Heart left ventricle (tissue), 16 donors: ENCODE results near the gene ICAM2. TPM values are rescaled to one million over a fixed set of nuclear protein-coding genes. Genes with fewer than 3 reads are reported as not detected.

Experiments
- ATAC-seq, 4 donors: fragments of 200-7000 bp; cut with Tn5 transposase; one replicate each; pipeline ENCODE4 v1.9.1; 2020 to 2022; ENCODE audit warnings: moderate library complexity in 4 of 4, mild to moderate bottlenecking in 3 of 4, moderate number of reproducible peaks in 1 of 4
- DNase-seq, 5 donors: peaks; one replicate each; pipeline ENCODE4 v3.0.0-alpha.2; 2020
- H3K27ac ChIP-seq, 12 donors: fragments of 200-600 bp; sonication (generic) in 4 of 12; one replicate each; pipeline versions ENCODE4 v1.5.0 to v1.8.0; 2016 to 2022; ENCODE audit warnings: mild to moderate bottlenecking in 2 of 12
- H3K27me3 ChIP-seq, 9 donors: fragments of 200-600 bp; sonication (generic) in 2 of 9; one replicate each; pipeline versions ENCODE4 v1.5.1 to v1.8.0; 2016 to 2022; ENCODE audit warnings: mild to moderate bottlenecking in 3 of 9
- H3K36me3 ChIP-seq, 9 donors: fragments of 200-600 bp; sonication (generic) in 2 of 9; one replicate each; pipeline versions ENCODE4 v1.5.0 to v1.8.0; 2018 to 2022; ENCODE audit warnings: mild to moderate bottlenecking in 2 of 9
- H3K4me1 ChIP-seq, 12 donors: fragments of 200-600 bp; sonication (generic) in 4 of 12; one replicate each; pipeline versions ENCODE4 v1.5.0 to v1.8.0; 2016 to 2022; ENCODE audit warnings: mild to moderate bottlenecking in 3 of 12
- H3K4me3 ChIP-seq, 12 donors: fragments of 200-600 bp; sonication (generic) in 4 of 12; one replicate each; pipeline versions ENCODE4 v1.5.0 to v1.8.0; 2017 to 2022; ENCODE audit warnings: mild to moderate bottlenecking in 9 of 12, moderate library complexity in 4 of 12
- H3K9me3 ChIP-seq, 12 donors: fragments of 200-600 bp; sonication (generic) in 4 of 12; one replicate each; pipeline versions ENCODE4 v1.5.0 to v1.8.0; 2016 to 2022; ENCODE audit warnings: mild to moderate bottlenecking in 1 of 12
- CTCF ChIP-seq, 12 donors: fragments of 200-600 bp; sonication (generic) in 4 of 12; IDR thresholded peaks; one replicate each; pipeline versions ENCODE4 v1.5.0 to v1.8.0; 2018 to 2022; ENCODE audit warnings: antibody characterized with exemption in 12 of 12, mild to moderate bottlenecking in 5 of 12
- POLR2A ChIP-seq, 2 donors: fragments of 450-650 bp; IDR thresholded peaks; one replicate each; pipeline ENCODE4 v1.6.1; 2017; ENCODE audit warnings: antibody characterized with exemption in 2 of 2, mild to moderate bottlenecking in 2 of 2, moderate library complexity in 2 of 2
- WGBS, 4 donors: extraction: QIAGEN DNeasy Blood & Tissue Kit in 2 of 4; methylation state at CpG; one replicate each; pipeline versions ENCODE4 v1.1.5 to v1.1.7; 2013 to 2018; 5-methylcytosine and 5-hydroxymethylcytosine counted together
- intact Hi-C, 10 donors: fragments of 100-400 bp; cut with DNase I; formaldehyde crosslinking; loops; one replicate each; pipeline versions ENCODE4 v1.11.1 to v1.14.2; 2022
- long read RNA-seq, 3 donors: library from polyadenylated mRNA; unstranded; transcript quantifications; one replicate each; pipeline ENCODE4 v2.0.0, GENCODE V29; 2020 to 2021
- polyA plus RNA-seq, 2 donors: library from polyadenylated mRNA; stranded (reverse); fragments of 200-250 nt; gene quantifications; one replicate each; pipeline ENCODE4 v1.2.3, GENCODE V29; 2013
- total RNA-seq, 9 donors: library from RNA; depleted of rRNA in 2 of 9; stranded (reverse); fragments of >200 nt in 2 of 9; fragmentation: NEBNext Ultra II Directional in 3 of 9; extraction: Animal tissue kit (Norgen Biotek cat#: 25700) in 3 of 9; gene quantifications; one replicate each; pipeline versions ENCODE4 v1.1.0 to v1.2.4, GENCODE V29; 2016 to 2023
- donor health status: ischemic (EF 13 %, LVEDD 7.1; RV severe dilation, severe dysfunction).
- donor health status: healthy with polysubstance abuse.
- donor health status: DM: no; HTN: yes; CAD: no.
- donor health status: DM: no; HTN: no; CAD: no.
- donor health status: ischemic (EF 25% LVEDD 6.9; RV normal size, moderate dysfunction).
- donor health status: ischemic (EF 25% LVEDD 5.7; RV mildly dilated, moderate dysfunction).
- donor health status: healthy.
- donor health status: DM: yes; HTN: yes; CAD: no.
- donor health status: ischemic (EF 35%, LVEDD 5.7; RV mildly dilated, moderate dysfunction).
- donor health status: nonischemic (EF 11% LVEDD 7.7; RV severe dilation, severe dysfunction).
- donor health status: DM: yes; HTN: yes; CAD: no.
- donor health status: PGD.
- donor health status: ischemic (EF 29% LVEDD 5.4; RV normal size, mild dysfunction).
- donor health status: nonischemic (EF 23%, LVEDD 6.1; RV moderate dilation, normal function).

The ICAM2 gene
- total RNA-seq, result 100 to 1,000 TPM in 2 of 9 donors, 10 to 100 TPM in 7; 24.4 to 262 (median 33.0) TPM
- polyA plus RNA-seq, result 10 to 100 TPM; 61.0 to 64.1 TPM
- long read RNA-seq, donor 1, transcript ICAM2-208 (5 exons, 1,103 nt), result minor isoform, 8 of 26 reads
- long read RNA-seq, donor 1, transcript ICAM2-203 (4 exons, 1,221 nt), result major isoform, 11 of 26 reads
- long read RNA-seq, donor 1, partial matches to known transcripts, result 2 of 26 reads
- long read RNA-seq, donor 1, other reads (novel, unspliced or antisense), result 2 of 26 reads
- long read RNA-seq, donor 2, transcript ICAM2-203 (4 exons, 1,221 nt), result major isoform, 39 of 94 reads
- long read RNA-seq, donor 2, transcript ICAM2-202 (5 exons, 1,252 nt), result minor isoform, 5 of 94 reads
- long read RNA-seq, donor 2, transcript ICAM2-208 (5 exons, 1,103 nt), result minor isoform, 38 of 94 reads
- long read RNA-seq, donor 2, partial matches to known transcripts, result 3 of 94 reads
- long read RNA-seq, donor 2, other reads (novel, unspliced or antisense), result 6 of 94 reads
- long read RNA-seq, donor 3, transcript ICAM2-203 (4 exons, 1,221 nt), result major isoform, 6 of 18 reads
- long read RNA-seq, donor 3, transcript ICAM2-208 (5 exons, 1,103 nt), result major isoform, 6 of 18 reads
- long read RNA-seq, donor 3, partial matches to known transcripts, result 3 of 18 reads
- long read RNA-seq, donor 3, other reads (novel, unspliced or antisense), result 0 of 18 reads

DNA sequence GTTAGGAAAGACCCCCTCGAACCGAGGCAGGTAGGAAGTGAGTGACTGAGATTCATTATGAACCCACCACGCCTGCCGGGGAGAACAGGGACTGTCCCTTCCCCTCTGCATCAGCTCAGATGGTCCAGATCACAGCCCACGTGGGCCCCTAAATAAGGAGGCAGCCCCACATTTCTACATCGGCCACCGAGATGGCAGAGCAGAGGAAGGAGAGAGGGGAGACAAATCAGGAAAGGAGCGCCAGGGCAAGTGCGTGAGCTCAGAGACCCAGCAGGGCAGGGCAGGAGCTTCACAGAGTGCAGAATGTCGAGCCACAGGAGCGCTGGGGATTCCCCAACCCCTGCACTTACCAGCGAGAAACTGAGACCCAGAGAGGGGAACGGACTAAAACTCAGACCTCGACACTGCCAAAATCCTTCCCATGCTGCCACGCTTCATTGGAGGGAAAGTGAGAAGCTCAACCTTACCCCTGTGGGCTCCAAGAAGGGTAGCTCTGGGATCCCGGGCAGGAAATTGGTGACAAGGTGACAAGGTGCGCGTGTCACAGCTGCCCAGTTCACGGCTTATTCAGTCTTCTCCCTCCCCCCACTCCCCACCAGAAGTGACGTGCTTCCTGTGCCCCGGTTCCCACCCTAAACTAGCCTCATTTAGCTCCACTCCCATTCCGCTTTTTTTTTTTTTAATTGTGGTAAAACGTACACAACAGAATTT lies at the start of gene ICAM2:
Gene ICAM2 (minus strand): TSS at position 578 of the 711 bp plus-strand sequence. CDS start 13,942 bp downstream, outside the sequence.
- DNase-seq (peak in 4 of 5 donors; percentile 73 to 83 (median 79)), ATAC-seq (peak; percentile 86 to 95 (median 88))
- no peaks in the 10 kb centered on the region for H3K27me3 ChIP-seq
- no peaks in the 10 kb centered on the region for H3K36me3 ChIP-seq
- H3K4me3 ChIP-seq, result peak within 1 kb of the TSS; percentile 25 to 71 (median 58)
- 18 to 20% (median 18%) methylated on average over 23 of the region's 23 CpGs for WGBS, 4 donors
- TF ChIP-seq POLR2A (IDR thresholded peaks at IDR 0.05), result peak in 1 of 2 donors; percentile 56
- peak in 1 of 12 donors; percentile 5 for TF ChIP-seq CTCF (IDR thresholded peaks at IDR 0.05)
- H3K4me1 ChIP-seq, result peaks cover 0 to 72% (median 10%) of the 10 kb centered on the region in 12 donors
- intact Hi-C loops, result loop anchor here in 2 of 10 donors (2.0 to 10.0 kb wide), 2 partner anchors 13 to 255 kb away; no protein-coding TSS in a partner anchor
- no peaks in the 10 kb centered on the region for H3K9me3 ChIP-seq
- peak within 1 kb of the TSS; percentile 68 to 96 (median 86) for H3K27ac ChIP-seq

GRCh38 chr17:64070213-64070612 lies 49.8 kb upstream of the ICAM2 start:
- intact Hi-C loops, result no loop called here
- DNase-seq, result no peak
- TF ChIP-seq CTCF (IDR thresholded peaks at IDR 0.05) (no peak), POLR2A (IDR thresholded peaks at IDR 0.05) (no peak)

DNA sequence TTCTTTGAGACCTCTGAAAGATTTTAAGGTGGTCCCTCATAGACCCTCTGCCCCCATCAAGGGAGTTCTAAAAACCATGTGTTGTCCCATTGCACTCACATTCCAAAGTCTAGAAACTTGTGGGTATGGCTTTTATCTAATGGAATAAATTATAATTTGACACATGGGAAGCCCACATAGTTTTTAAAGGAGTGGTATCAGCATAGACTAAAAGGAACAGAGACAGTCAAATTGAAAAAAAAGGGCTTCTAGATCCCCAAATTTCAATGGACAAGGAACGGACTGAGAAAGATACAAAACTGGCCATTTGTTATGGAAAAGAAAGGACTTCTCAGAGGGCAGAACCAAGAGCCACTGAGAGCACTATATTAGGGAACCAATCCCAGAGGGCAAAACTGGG lies 48.7 kb upstream of the ICAM2 start:
- no peak overlapping the region for H3K4me3 ChIP-seq

More at GRCh38 chr17:64070213-64070612, 49.8 kb upstream of the ICAM2 start:
- Histone ChIP-seq H3K27me3 (no peaks in the 10 kb centered on the region), H3K27ac (no peak overlapping the region), H3K36me3 (peaks cover 5 to 83% (median 66%) of the 10 kb centered on the region in 9 donors), H3K4me3 (no peak overlapping the region), H3K4me1 (peaks cover 0 to 27% (median 0%) of the 10 kb centered on the region in 12 donors), H3K9me3 (peaks cover 0 to 19% (median 14%) of the 10 kb centered on the region in 12 donors)
- 96 to 99% (median 99%) methylated on average over 3 of the region's 3 CpGs for WGBS, 4 donors
- no peak for ATAC-seq

More for the DNA sequence above, 48.7 kb upstream of the ICAM2 start:
- Histone ChIP-seq H3K27ac (no peak overlapping the region), H3K9me3 (peaks cover 0 to 19% (median 14%) of the 10 kb centered on the region in 12 donors), H3K27me3 (no peaks in the 10 kb centered on the region), H3K36me3 (peaks cover 5 to 87% (median 63%) of the 10 kb centered on the region in 9 donors), H3K4me1 (peaks cover 0 to 17% (median 0%) of the 10 kb centered on the region in 12 donors)
- no peak for DNase-seq
- WGBS, 4 donors, result 96 to 100% (median 98%) methylated on average over 1 of the region's 1 CpG
- TF ChIP-seq POLR2A (IDR thresholded peaks at IDR 0.05) (no peak), CTCF (IDR thresholded peaks at IDR 0.05) (no peak)
- intact Hi-C loops, result loop anchor here in 4 of 10 donors (10.0 kb wide), 2 partner anchors 66 to 216 kb away; partner anchors contain the start of gene ERN1 (in 4 of the 4)
- no peak for ATAC-seq
